Measurements from ENCODE around the gene RRP8.

GRCh38 chr11:6547177-6547576 lies 56.2 kb downstream of the RRP8 start:
- TF ChIP-seq CTCF (IDR thresholded peaks at IDR 0.05; ENCODE audit: poor library complexity) (no peak), EZH2 (IDR thresholded peaks at IDR 0.05; ENCODE audit: borderline replicate concordance) (no peak), EZH2phosphoT487 (IDR thresholded peaks at IDR 0.05; ENCODE audit: low read depth, severe bottlenecking, unreplicated experiment) (no peak)
